ENCODE data around the gene FAM222B. TPM values are rescaled to one million over a fixed set of nuclear protein-coding genes. Genes with fewer than 3 reads are reported as not detected.

Gene FAM222B
- total RNA-seq, 2 donors from 2014 or later: 19.9 to 23.4 TPM

DNA sequence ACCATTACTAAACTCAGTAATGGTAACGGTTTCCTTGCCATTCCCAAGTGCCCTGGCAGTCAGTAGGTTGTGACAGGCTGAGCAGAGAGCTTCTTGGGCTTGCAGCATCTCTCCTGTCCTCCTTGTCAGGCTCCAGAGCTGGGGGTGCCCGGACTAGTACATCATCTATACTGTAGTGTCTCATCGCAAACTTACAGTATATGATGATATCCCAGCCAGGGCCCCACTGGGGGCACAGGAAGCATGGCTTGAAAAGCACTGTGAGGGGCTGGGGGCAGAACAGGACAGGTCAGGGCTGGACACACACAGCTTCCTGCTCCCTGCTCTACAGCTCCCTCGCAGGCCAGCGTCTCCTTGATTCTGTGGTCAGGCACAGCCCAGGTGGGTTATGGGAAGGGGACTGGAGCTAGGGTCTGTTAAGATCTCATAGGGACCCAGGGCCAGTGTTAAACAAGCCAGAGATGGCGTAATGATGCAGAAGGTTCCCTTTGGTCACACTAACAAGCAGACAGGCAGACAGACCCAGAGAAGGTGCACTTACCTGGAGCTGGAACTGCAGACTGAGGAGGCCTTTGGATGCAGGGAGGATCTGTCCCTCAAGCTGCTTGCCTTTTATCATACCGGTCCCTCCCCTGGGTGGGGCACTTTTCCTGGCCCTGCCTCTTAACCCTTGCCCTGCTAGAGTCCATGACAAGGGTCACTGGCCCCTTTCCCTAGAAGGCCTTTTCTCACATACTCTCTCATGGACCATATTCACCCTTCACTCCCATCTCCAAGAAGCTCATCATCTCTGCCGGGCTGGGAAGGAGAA, 19.0 kb upstream of the FAM222B start:
- H3K27me3 ChIP-seq (replicated peaks; ENCODE audit: insufficient read depth): no peaks in the 10 kb centered on the region

DNA sequence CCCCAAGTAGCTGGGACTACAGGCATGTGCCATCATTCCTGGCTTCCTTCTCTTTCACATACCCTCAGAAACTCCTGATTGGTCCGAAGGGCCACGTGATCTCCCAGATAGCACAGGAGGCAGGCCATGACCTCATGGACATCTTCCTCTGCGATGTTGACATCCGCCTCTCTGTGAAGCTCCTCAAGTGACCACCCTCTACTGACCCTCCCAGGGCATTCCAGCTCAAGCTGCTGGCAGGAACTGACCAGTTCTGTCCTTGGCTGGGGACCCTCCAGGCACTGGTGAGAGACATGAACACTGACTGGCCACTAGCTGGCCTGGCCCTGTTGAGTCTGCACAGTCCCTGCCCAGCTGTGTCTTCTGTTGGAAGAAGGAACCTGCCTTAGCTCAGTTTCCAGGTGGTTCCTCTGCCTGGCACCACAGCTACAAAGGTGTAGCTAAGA, 17.8 kb upstream of the FAM222B start:
- H3K4me3 ChIP-seq: no peak overlapping the region
- H3K27ac ChIP-seq: no peak overlapping the region
- peaks cover 3 to 4% of the 10 kb centered on the region in 2 donors for H3K4me1 ChIP-seq (ENCODE audit: control insufficient read depth in 1 of 2, low read depth in 2 of 2)
- no peaks in the 10 kb centered on the region for H3K27me3 ChIP-seq (replicated peaks; ENCODE audit: insufficient read depth)
- no peak for ATAC-seq (ENCODE audit: insufficient number of reproducible peaks, low FRiP score, low read depth)
- H3K9me3 ChIP-seq: no peaks in the 10 kb centered on the region
- TF ChIP-seq, protein P1, sequence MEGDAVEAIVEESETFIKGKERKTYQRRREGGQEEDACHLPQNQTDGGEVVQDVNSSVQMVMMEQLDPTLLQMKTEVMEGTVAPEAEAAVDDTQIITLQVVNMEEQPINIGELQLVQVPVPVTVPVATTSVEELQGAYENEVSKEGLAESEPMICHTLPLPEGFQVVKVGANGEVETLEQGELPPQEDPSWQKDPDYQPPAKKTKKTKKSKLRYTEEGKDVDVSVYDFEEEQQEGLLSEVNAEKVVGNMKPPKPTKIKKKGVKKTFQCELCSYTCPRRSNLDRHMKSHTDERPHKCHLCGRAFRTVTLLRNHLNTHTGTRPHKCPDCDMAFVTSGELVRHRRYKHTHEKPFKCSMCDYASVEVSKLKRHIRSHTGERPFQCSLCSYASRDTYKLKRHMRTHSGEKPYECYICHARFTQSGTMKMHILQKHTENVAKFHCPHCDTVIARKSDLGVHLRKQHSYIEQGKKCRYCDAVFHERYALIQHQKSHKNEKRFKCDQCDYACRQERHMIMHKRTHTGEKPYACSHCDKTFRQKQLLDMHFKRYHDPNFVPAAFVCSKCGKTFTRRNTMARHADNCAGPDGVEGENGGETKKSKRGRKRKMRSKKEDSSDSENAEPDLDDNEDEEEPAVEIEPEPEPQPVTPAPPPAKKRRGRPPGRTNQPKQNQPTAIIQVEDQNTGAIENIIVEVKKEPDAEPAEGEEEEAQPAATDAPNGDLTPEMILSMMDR (IDR thresholded peaks at IDR 0.05): no peak
- no peak for DNase-seq (ENCODE audit: low spot score)
- H3K36me3 ChIP-seq: peaks cover 27% of the 10 kb centered on the region

More for the DNA sequence above, 19.0 kb upstream of the FAM222B start:
- no peak for DNase-seq (ENCODE audit: low spot score)
- Histone ChIP-seq H3K4me1 (ENCODE audit: control insufficient read depth in 1 of 2, low read depth in 2 of 2) (no peaks in the 10 kb centered on the region), H3K27ac (no peak overlapping the region), H3K4me3 (no peak overlapping the region), H3K36me3 (peaks cover 27% of the 10 kb centered on the region), H3K9me3 (no peaks in the 10 kb centered on the region)
- ATAC-seq (ENCODE audit: insufficient number of reproducible peaks, low FRiP score, low read depth): no peak
- TF ChIP-seq, protein P1 (IDR thresholded peaks at IDR 0.05): no peak

- no peak overlapping the region for H3K4me3 ChIP-seq
- peaks cover 9 to 11% of the 10 kb centered on the region in 2 donors for H3K4me1 ChIP-seq (ENCODE audit: control insufficient read depth in 1 of 2, low read depth in 2 of 2)
- H3K27ac ChIP-seq: no peak overlapping the region
- H3K9me3 ChIP-seq: no peaks in the 10 kb centered on the region
- peaks cover 27% of the 10 kb centered on the region for H3K36me3 ChIP-seq
- DNase-seq (ENCODE audit: low spot score) (no peak), ATAC-seq (ENCODE audit: insufficient number of reproducible peaks, low FRiP score, low read depth) (no peak)
- TF ChIP-seq, protein P1 (IDR thresholded peaks at IDR 0.05): no peak
- no peaks in the 10 kb centered on the region for H3K27me3 ChIP-seq (replicated peaks; ENCODE audit: insufficient read depth)
Measured at GRCh38 chr17:28858801-28859355, 16.3 kb upstream of the FAM222B start.

- ATAC-seq (ENCODE audit: insufficient number of reproducible peaks, low FRiP score, low read depth): no peak
Measured at GRCh38 chr17:28857905-28858800, 15.6 kb upstream of the FAM222B start.

More at GRCh38 chr17:28857905-28858800, 15.6 kb upstream of the FAM222B start:
- DNase-seq (ENCODE audit: low spot score): no peak
- no peaks in the 10 kb centered on the region for H3K27me3 ChIP-seq (replicated peaks; ENCODE audit: insufficient read depth)
- H3K27ac ChIP-seq: no peak overlapping the region
- H3K4me1 ChIP-seq (ENCODE audit: control insufficient read depth in 1 of 2, low read depth in 2 of 2): peaks cover 9 to 11% of the 10 kb centered on the region in 2 donors
- H3K36me3 ChIP-seq: peaks cover 27% of the 10 kb centered on the region
- no peak overlapping the region for H3K4me3 ChIP-seq
- H3K9me3 ChIP-seq: no peaks in the 10 kb centered on the region
- TF ChIP-seq, protein P1 (IDR thresholded peaks at IDR 0.05): no peak

Measured in thoracic aorta (tissue), 2 donors.